Breast epithelium (tissue), 4 donors: ENCODE data around the gene PLXNA2. TPM values are rescaled to one million over a fixed set of nuclear protein-coding genes. Genes with fewer than 3 reads are reported as not detected.

ENCODE experiments used
- DNase-seq, 2 donors: peaks; one replicate each; pipeline ENCODE4 v3.0.0-alpha.2; 2019; ENCODE audit warnings: low spot score in 2 of 2
- H3K27ac ChIP-seq, 2 donors: fragments of 200-600 bp; sonication (generic) in 1 of 2; one replicate each; pipeline ENCODE4 v1.5.1; 2016 to 2019; ENCODE audit warnings: mild to moderate bottlenecking in 1 of 2
- H3K27me3 ChIP-seq, 2 donors: fragments of 200-600 bp; sonication (generic) in 1 of 2; one replicate each; pipeline versions ENCODE4 v1.5.1 to v1.6.0; 2017 to 2019; ENCODE audit warnings: control low read depth in 1 of 2, mild to moderate bottlenecking in 1 of 2
- H3K36me3 ChIP-seq: fragments of 200-600 bp; one replicate; pipeline ENCODE4 v1.5.1; 2019
- H3K4me1 ChIP-seq, 2 donors: fragments of 200-600 bp; sonication (generic); one replicate each; pipeline ENCODE4 v1.5.1; 2016 to 2019; ENCODE audit warnings: control low read depth in 1 of 2
- H3K4me3 ChIP-seq, 3 donors: fragments of 200-600 bp; sonication (generic); 1 replicate in 2 of 3; 2 replicates in 1 of 3; pipeline ENCODE4 v1.5.1; 2016 to 2019; ENCODE audit warnings: mild to moderate bottlenecking in 3 of 3, moderate library complexity in 2 of 3
- H3K9me3 ChIP-seq, 2 donors: fragments of 200-600 bp; sonication (generic) in 1 of 2; one replicate each; pipeline ENCODE4 v1.5.1; 2016 to 2019; ENCODE audit warnings: control low read depth in 1 of 2
- CTCF ChIP-seq, 3 donors: fragments of 450-650 bp; IDR thresholded peaks; one replicate each; pipeline ENCODE4 v1.5.1; 2016 to 2017; ENCODE audit warnings: antibody characterized with exemption in 3 of 3, mild to moderate bottlenecking in 3 of 3, moderate library complexity in 3 of 3
- POLR2A ChIP-seq: fragments of 450-650 bp; IDR thresholded peaks from one replicate; pipeline ENCODE4 v1.6.1; 2016; ENCODE audit warnings: antibody characterized with exemption, mild to moderate bottlenecking, moderate library complexity
- POLR2AphosphoS5 ChIP-seq, 3 donors: sonication (generic); formaldehyde crosslinking; IDR thresholded peaks; one replicate each; pipeline ENCODE4 v1.6.1; 2017; ENCODE audit warnings: antibody characterized with exemption in 3 of 3
- intact Hi-C: fragments of 100-400 bp; cut with DNase I; formaldehyde crosslinking; loops from one replicate; pipeline ENCODE4 v1.15.1; 2023; ENCODE audit warnings: low total_unique reads
- total RNA-seq, 3 donors: library from RNA; depleted of rRNA; stranded (reverse); fragments of >200 nt; gene quantifications; one replicate each; pipeline ENCODE4 v1.1.0, GENCODE V29; 2016

Gene PLXNA2
- total RNA-seq, 3 donors from 2014 or later = 11.3 to 18.2 (median 11.5) TPM

DNA sequence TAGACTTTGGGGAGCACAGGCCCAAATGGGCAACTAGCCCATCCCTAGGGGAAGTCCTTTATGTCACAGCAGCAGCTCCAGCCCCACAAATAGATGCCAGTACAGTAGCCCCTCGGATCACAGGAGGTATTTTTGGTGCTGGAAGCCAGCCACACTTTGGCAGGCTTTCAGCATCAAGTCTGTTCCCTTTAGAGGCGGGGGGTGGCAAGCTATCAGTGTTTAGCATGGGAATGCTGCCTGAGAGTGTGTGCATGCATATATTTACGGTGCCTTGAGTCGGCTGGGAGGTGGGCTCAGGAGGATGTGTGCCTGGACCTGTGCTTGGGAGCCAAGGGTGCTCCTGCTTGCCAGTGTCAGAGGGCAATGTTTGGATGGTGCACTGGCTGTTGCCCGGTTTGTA, 3.5 kb upstream of the PLXNA2 start:
- Histone ChIP-seq H3K36me3 (no peaks in the 10 kb centered on the region), H3K4me1 (peaks cover 0 to 3% of the 10 kb centered on the region in 2 donors)
- intact Hi-C loops = no loop called here

GRCh38 chr1:208245185-208245705, 1.1 kb upstream of the PLXNA2 start:
- H3K4me3 ChIP-seq = peak overlapping the region; percentile 74 to 86 (median 77)
- no peaks in the 10 kb centered on the region for H3K36me3 ChIP-seq
- DNase-seq = peak; percentile 77 to 78
- no peaks in the 10 kb centered on the region for H3K9me3 ChIP-seq
- no peaks in the 10 kb centered on the region for H3K27me3 ChIP-seq
- TF ChIP-seq POLR2AphosphoS5 (IDR thresholded peaks at IDR 0.05) (peak; percentile 41 to 52 (median 47)), CTCF (IDR thresholded peaks at IDR 0.05) (peak; percentile 77 to 88 (median 84)), POLR2A (no peak)
- peaks cover 0 to 4% of the 10 kb centered on the region in 2 donors for H3K4me1 ChIP-seq
- peak overlapping the region; percentile 76 for H3K27ac ChIP-seq
- intact Hi-C loops = no loop called here

More for the DNA sequence above, 3.5 kb upstream of the PLXNA2 start:
- H3K27me3 ChIP-seq = no peaks in the 10 kb centered on the region
- no peak overlapping the region for H3K4me3 ChIP-seq
- DNase-seq = no peak
- H3K27ac ChIP-seq = no peak overlapping the region
- TF ChIP-seq POLR2AphosphoS5 (IDR thresholded peaks at IDR 0.05) (no peak), CTCF (IDR thresholded peaks at IDR 0.05) (no peak), POLR2A (no peak)
- no peaks in the 10 kb centered on the region for H3K9me3 ChIP-seq

DNA sequence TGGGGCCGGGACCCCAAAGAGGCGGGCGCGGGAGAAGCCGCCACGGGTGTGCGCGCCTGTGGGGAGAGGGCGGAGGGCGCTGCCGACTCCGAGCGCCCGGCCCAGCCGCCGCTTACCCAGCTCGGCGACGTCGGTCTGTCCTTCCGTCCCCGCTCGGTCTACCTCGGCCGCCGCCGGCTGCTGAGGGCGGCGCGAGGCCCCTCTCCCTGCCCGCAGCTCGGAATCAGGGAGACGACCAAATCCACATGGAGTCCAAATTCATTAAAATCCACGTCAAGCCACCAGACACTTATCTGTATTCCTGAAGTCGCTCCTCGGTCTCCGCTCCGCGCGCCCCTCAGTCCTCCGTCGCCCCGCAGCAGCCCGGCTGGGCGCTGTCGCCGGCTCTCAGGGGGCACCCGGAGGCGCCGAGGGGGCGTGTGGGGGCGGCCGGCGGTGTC, 637 bp downstream of the PLXNA2 start:
- no peak for TF ChIP-seq CTCF (IDR thresholded peaks at IDR 0.05)
- no peak for TF ChIP-seq POLR2AphosphoS5 (IDR thresholded peaks at IDR 0.05)
- TF ChIP-seq POLR2A = no peak
- Histone ChIP-seq H3K27me3 (no peaks in the 10 kb centered on the region), H3K36me3 (no peaks in the 10 kb centered on the region), H3K4me1 (peaks cover 0 to 4% of the 10 kb centered on the region in 2 donors), H3K9me3 (no peaks in the 10 kb centered on the region), H3K27ac (peak overlapping the region; percentile 76), H3K4me3 (peak overlapping the region; percentile 74 to 86 (median 77))
- DNase-seq = no peak
- intact Hi-C loops = no loop called here

- Histone ChIP-seq H3K4me1 (peaks cover 0 to 4% of the 10 kb centered on the region in 2 donors), H3K27ac (peak overlapping the region; percentile 76)
- intact Hi-C loops = no loop called here
Measured at GRCh38 chr1:208242941-208243526, 1.1 kb downstream of the PLXNA2 start.

More at GRCh38 chr1:208242941-208243526, 1.1 kb downstream of the PLXNA2 start:
- no peak for DNase-seq
- peak overlapping the region; percentile 74 to 86 (median 77) for H3K4me3 ChIP-seq
- TF ChIP-seq POLR2AphosphoS5 (IDR thresholded peaks at IDR 0.05) (no peak), POLR2A (no peak), CTCF (IDR thresholded peaks at IDR 0.05) (no peak)
- no peaks in the 10 kb centered on the region for H3K9me3 ChIP-seq
- H3K27me3 ChIP-seq = no peaks in the 10 kb centered on the region
- H3K36me3 ChIP-seq = no peaks in the 10 kb centered on the region
